ENCODE data around the gene REP15. TPM values are rescaled to one million over a fixed set of nuclear protein-coding genes. Genes with fewer than 3 reads are reported as not detected.

The REP15 gene
- total RNA-seq, 5 donors from 2014 or later (not counting 1 experiment from before 2014, with no cell fraction given) = 0.46 TPM; not detected in 4

DNA sequence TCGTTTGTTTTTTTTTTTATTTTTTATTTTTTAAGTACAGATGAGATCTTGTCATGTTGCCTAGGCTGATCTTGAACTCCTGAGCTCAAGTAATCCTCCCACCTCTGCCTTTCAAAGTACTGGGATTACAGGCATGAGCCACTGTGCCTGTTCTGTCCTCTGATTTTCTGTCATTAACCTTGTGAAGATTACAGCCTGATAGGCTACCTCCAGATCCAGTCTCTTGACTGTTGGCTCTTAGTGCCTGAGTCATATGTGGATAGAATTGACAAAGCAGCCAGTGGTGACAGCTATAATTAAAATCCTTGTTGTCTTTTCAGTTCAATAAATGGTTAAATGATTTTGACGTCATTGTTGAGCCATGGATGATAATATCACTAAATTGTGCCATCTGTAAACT is 21.3 kb upstream of the REP15 start:
- no peaks in the 10 kb centered on the region for H3K27me3 ChIP-seq (replicated peaks in 1 of 2; ENCODE audit: control insufficient read depth in 2 of 2, extremely low read depth in 1 of 2, insufficient read depth in 2 of 2, low read length in 1 of 2)
- Mint-ChIP-seq H3K27ac (no peak overlapping the region), H3K4me1 (no peaks in the 10 kb centered on the region), H3K27me3 (no peaks in the 10 kb centered on the region), H3K9me3 (no peaks in the 10 kb centered on the region), H3K4me3 (no peak overlapping the region), H3K36me3 (peaks cover 11% of the 10 kb centered on the region)
- POLR2A ChIA-PET = no interaction called here
- H3K27ac ChIP-seq (ENCODE audit: low read length) = no peak overlapping the region
- no peaks in the 10 kb centered on the region for H3K36me3 ChIP-seq (ENCODE audit: control insufficient read depth in 2 of 2, extremely low read depth in 1 of 2, insufficient read depth in 1 of 2, low read length in 1 of 2)
- ATAC-seq (replicated peaks in 1 of 4) (no peak), DNase-seq (no peak)
- no CpG with 5 or more reads among the region's 2 CpGs for WGBS (ENCODE audit: insufficient coverage)
- no peaks in the 10 kb centered on the region for H3K4me1 ChIP-seq (ENCODE audit: control insufficient read depth in 1 of 2, extremely low read depth in 1 of 2, insufficient read depth in 2 of 2, low read length in 2 of 2)
- CTCF ChIA-PET = no interaction called here
- H3K4me3 ChIP-seq (ENCODE audit: control insufficient read depth in 1 of 2, extremely low read depth in 1 of 2, low read length in 1 of 2) = no peak overlapping the region
- no peaks in the 10 kb centered on the region for H3K9me3 ChIP-seq

DNA sequence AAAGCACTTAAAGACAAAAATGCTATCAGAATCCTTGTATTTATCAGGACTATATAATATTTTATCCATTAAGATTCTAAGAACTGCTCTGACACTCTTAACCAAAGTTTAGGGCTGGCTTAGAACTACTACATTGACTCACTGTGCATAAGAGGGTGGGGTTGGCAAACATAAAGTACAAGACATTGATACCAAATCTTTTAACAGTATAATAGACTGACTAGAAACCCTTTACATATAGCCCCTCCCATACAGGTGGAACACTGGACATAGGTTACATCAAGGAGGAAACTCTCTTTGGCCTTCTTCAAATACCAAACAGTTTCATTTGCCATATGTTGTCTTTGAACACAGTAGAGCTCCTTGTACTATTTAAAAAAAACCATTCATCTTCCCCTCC is 15.6 kb upstream of the REP15 start:
- ATAC-seq (replicated peaks in 1 of 4) = no peak

DNA sequence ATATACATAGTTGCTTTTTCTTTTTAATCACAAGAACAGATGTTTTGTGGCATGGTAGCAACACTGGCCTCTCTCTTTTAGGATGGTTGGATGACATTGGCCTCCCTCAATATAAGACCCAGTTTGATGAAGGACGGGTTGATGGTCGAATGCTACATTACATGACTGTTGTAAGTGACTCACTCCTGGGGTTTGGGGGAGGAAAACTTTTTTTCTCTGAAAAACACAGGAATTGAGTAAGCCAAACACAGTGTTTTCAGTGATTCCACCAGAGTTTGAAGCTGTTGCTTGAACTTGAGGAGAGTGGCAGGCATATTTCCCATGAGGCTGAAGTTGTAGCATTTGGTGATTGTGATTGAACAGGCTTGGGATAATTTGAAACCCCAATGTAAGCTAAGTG is 13.7 kb upstream of the REP15 start:
- no peaks in the 10 kb centered on the region for H3K4me1 Mint-ChIP-seq
- H3K4me1 ChIP-seq (ENCODE audit: control insufficient read depth in 1 of 2, extremely low read depth in 1 of 2, insufficient read depth in 2 of 2, low read length in 2 of 2) = no peaks in the 10 kb centered on the region
- H3K4me3 ChIP-seq (ENCODE audit: control insufficient read depth in 1 of 2, extremely low read depth in 1 of 2, low read length in 1 of 2) = no peak overlapping the region
- H3K27ac ChIP-seq (ENCODE audit: low read length) = no peak overlapping the region
- WGBS (ENCODE audit: insufficient coverage) = no CpG with 5 or more reads among the region's 2 CpGs
- H3K4me3 Mint-ChIP-seq = no peak overlapping the region
- CTCF ChIA-PET = interaction anchor here in 1 of 2 donors (0.6 kb wide), 1 partner anchor 182 kb away, joined by 4 read pairs; no protein-coding TSS in a partner anchor
- no peaks in the 10 kb centered on the region for H3K9me3 Mint-ChIP-seq
- H3K36me3 Mint-ChIP-seq = peaks cover 9% of the 10 kb centered on the region
- H3K27me3 Mint-ChIP-seq = no peaks in the 10 kb centered on the region
- no peaks in the 10 kb centered on the region for H3K36me3 ChIP-seq (ENCODE audit: control insufficient read depth in 2 of 2, extremely low read depth in 1 of 2, insufficient read depth in 1 of 2, low read length in 1 of 2)
- ATAC-seq (replicated peaks in 1 of 4) (no peak), DNase-seq (no peak)
- H3K27me3 ChIP-seq (replicated peaks in 1 of 2; ENCODE audit: control insufficient read depth in 2 of 2, extremely low read depth in 1 of 2, insufficient read depth in 2 of 2, low read length in 1 of 2) = no peaks in the 10 kb centered on the region
- POLR2A ChIA-PET = no interaction called here
- no peak overlapping the region for H3K27ac Mint-ChIP-seq
- no peaks in the 10 kb centered on the region for H3K9me3 ChIP-seq

More for the DNA sequence above, 15.6 kb upstream of the REP15 start:
- Mint-ChIP-seq H3K4me3 (no peak overlapping the region), H3K9me3 (no peaks in the 10 kb centered on the region), H3K27me3 (no peaks in the 10 kb centered on the region), H3K27ac (no peak overlapping the region), H3K4me1 (no peaks in the 10 kb centered on the region), H3K36me3 (peaks cover 13% of the 10 kb centered on the region)
- Histone ChIP-seq H3K9me3 (no peaks in the 10 kb centered on the region), H3K27me3 (replicated peaks in 1 of 2; ENCODE audit: control insufficient read depth in 2 of 2, extremely low read depth in 1 of 2, insufficient read depth in 2 of 2, low read length in 1 of 2) (no peaks in the 10 kb centered on the region), H3K36me3 (ENCODE audit: control insufficient read depth in 2 of 2, extremely low read depth in 1 of 2, insufficient read depth in 1 of 2, low read length in 1 of 2) (no peaks in the 10 kb centered on the region), H3K27ac (ENCODE audit: low read length) (no peak overlapping the region), H3K4me3 (ENCODE audit: control insufficient read depth in 1 of 2, extremely low read depth in 1 of 2, low read length in 1 of 2) (no peak overlapping the region), H3K4me1 (ENCODE audit: control insufficient read depth in 1 of 2, extremely low read depth in 1 of 2, insufficient read depth in 2 of 2, low read length in 2 of 2) (no peaks in the 10 kb centered on the region)
- CTCF ChIA-PET = no interaction called here
- no peak for DNase-seq
- POLR2A ChIA-PET = no interaction called here

DNA sequence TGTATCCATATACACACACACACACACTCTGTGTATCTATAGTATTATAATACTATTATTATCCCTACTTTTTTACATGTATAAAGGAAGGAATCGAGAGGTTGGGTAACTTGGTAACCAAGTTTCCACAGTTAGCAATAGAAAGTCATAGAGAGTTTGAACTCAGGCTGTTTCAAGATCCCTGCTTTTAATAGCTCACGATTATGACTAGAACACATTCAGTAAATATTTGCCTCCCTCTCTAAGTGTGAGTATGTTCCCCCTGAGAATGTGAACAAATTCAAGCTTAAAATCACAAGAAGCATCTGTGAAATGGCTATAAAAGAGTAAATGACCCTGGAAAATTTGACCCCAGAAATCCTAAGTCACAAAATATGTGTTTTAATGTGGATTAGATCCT is 11.0 kb upstream of the REP15 start:
- Histone ChIP-seq H3K9me3 (no peaks in the 10 kb centered on the region), H3K4me3 (ENCODE audit: control insufficient read depth in 1 of 2, extremely low read depth in 1 of 2, low read length in 1 of 2) (no peak overlapping the region), H3K27ac (ENCODE audit: low read length) (no peak overlapping the region), H3K4me1 (ENCODE audit: control insufficient read depth in 1 of 2, extremely low read depth in 1 of 2, insufficient read depth in 2 of 2, low read length in 2 of 2) (no peaks in the 10 kb centered on the region), H3K27me3 (replicated peaks in 1 of 2; ENCODE audit: control insufficient read depth in 2 of 2, extremely low read depth in 1 of 2, insufficient read depth in 2 of 2, low read length in 1 of 2) (no peaks in the 10 kb centered on the region), H3K36me3 (ENCODE audit: control insufficient read depth in 2 of 2, extremely low read depth in 1 of 2, insufficient read depth in 1 of 2, low read length in 1 of 2) (no peaks in the 10 kb centered on the region)
- Mint-ChIP-seq H3K4me3 (no peak overlapping the region), H3K27me3 (no peaks in the 10 kb centered on the region), H3K27ac (no peak overlapping the region), H3K9me3 (no peaks in the 10 kb centered on the region), H3K36me3 (peaks cover 22% of the 10 kb centered on the region), H3K4me1 (no peaks in the 10 kb centered on the region)
- POLR2A ChIA-PET = interaction anchor here in 1 of 2 donors (0.6 kb wide), 1 partner anchor 44 kb away, joined by 3 read pairs; no protein-coding TSS in a partner anchor
- DNase-seq (no peak), ATAC-seq (replicated peaks in 1 of 4) (no peak)
- no CpG with 5 or more reads among the region's 2 CpGs for WGBS (ENCODE audit: insufficient coverage)
- CTCF ChIA-PET = no interaction called here

DNA sequence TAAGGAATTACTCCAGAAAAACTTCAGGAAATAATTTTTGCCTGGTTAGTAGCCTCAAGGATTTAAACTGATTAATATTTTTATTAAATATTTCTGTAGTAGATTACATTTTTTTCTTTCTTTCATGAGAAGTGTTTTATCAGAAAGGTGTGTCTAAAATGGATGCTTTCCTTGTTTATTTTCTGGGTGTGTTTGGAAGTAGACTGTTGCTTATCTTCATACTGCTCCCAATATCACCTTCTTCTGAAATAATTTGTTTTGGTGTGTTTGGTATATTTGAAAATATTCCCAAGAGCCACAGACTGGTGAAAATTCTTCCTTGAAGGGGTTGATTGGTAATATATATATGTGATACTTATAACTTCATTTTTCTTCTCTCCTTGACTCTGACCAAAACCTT is 10.1 kb upstream of the REP15 start:
- Mint-ChIP-seq H3K27ac (no peak overlapping the region), H3K9me3 (no peaks in the 10 kb centered on the region), H3K27me3 (no peaks in the 10 kb centered on the region), H3K4me3 (no peak overlapping the region), H3K4me1 (no peaks in the 10 kb centered on the region), H3K36me3 (peaks cover 19% of the 10 kb centered on the region)
- Histone ChIP-seq H3K27me3 (replicated peaks in 1 of 2; ENCODE audit: control insufficient read depth in 2 of 2, extremely low read depth in 1 of 2, insufficient read depth in 2 of 2, low read length in 1 of 2) (no peaks in the 10 kb centered on the region), H3K4me1 (ENCODE audit: control insufficient read depth in 1 of 2, extremely low read depth in 1 of 2, insufficient read depth in 2 of 2, low read length in 2 of 2) (no peaks in the 10 kb centered on the region), H3K36me3 (ENCODE audit: control insufficient read depth in 2 of 2, extremely low read depth in 1 of 2, insufficient read depth in 1 of 2, low read length in 1 of 2) (no peaks in the 10 kb centered on the region), H3K9me3 (no peaks in the 10 kb centered on the region), H3K27ac (ENCODE audit: low read length) (no peak overlapping the region), H3K4me3 (ENCODE audit: control insufficient read depth in 1 of 2, extremely low read depth in 1 of 2, low read length in 1 of 2) (no peak overlapping the region)
- CTCF ChIA-PET = no interaction called here
- DNase-seq (no peak), ATAC-seq (replicated peaks in 1 of 4) (no peak)
- POLR2A ChIA-PET = interaction anchor here in 1 of 2 donors (0.7 kb wide), 1 partner anchor 42 kb away, joined by 3 read pairs; no protein-coding TSS in a partner anchor

DNA sequence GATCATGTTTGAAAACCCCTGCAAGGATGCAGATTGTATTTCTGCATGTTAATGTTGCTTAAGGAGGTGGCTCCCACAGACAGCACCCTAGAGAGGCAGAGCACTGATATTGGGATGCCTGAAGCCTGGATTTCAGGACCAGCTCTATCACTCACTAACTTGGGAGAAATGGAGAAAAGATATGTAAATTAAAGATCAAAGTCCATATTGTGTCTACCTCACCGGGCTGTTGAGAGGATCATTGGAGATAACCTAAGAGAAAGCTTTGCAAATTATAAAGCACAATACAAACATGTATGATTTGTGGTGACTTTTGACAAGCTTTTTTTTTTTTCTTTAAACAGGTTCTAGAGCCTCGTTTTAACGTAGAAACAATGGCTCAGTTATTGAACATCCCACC is 7.6 kb upstream of the REP15 start:
- no peaks in the 10 kb centered on the region for H3K36me3 ChIP-seq (ENCODE audit: control insufficient read depth in 2 of 2, extremely low read depth in 1 of 2, insufficient read depth in 1 of 2, low read length in 1 of 2)
- Mint-ChIP-seq H3K9me3 (no peaks in the 10 kb centered on the region), H3K27me3 (no peaks in the 10 kb centered on the region), H3K27ac (no peak overlapping the region), H3K4me3 (no peak overlapping the region), H3K4me1 (no peaks in the 10 kb centered on the region), H3K36me3 (peaks cover 30% of the 10 kb centered on the region)
- no peak overlapping the region for H3K4me3 ChIP-seq (ENCODE audit: control insufficient read depth in 1 of 2, extremely low read depth in 1 of 2, low read length in 1 of 2)
- DNase-seq (no peak), ATAC-seq (replicated peaks in 1 of 4) (no peak)
- ChIA-PET POLR2A (no interaction called here), CTCF (interaction anchor here in 1 of 2 donors (0.7 kb wide), 1 partner anchor 20 kb away, joined by 6 read pairs; no protein-coding TSS in a partner anchor)
- no peaks in the 10 kb centered on the region for H3K9me3 ChIP-seq
- 90% methylated on average over 2 of the region's 3 CpGs for WGBS (ENCODE audit: insufficient coverage)
- no peak overlapping the region for H3K27ac ChIP-seq (ENCODE audit: low read length)
- H3K27me3 ChIP-seq (replicated peaks in 1 of 2; ENCODE audit: control insufficient read depth in 2 of 2, extremely low read depth in 1 of 2, insufficient read depth in 2 of 2, low read length in 1 of 2) = no peaks in the 10 kb centered on the region
- H3K4me1 ChIP-seq (ENCODE audit: control insufficient read depth in 1 of 2, extremely low read depth in 1 of 2, insufficient read depth in 2 of 2, low read length in 2 of 2) = no peaks in the 10 kb centered on the region

DNA sequence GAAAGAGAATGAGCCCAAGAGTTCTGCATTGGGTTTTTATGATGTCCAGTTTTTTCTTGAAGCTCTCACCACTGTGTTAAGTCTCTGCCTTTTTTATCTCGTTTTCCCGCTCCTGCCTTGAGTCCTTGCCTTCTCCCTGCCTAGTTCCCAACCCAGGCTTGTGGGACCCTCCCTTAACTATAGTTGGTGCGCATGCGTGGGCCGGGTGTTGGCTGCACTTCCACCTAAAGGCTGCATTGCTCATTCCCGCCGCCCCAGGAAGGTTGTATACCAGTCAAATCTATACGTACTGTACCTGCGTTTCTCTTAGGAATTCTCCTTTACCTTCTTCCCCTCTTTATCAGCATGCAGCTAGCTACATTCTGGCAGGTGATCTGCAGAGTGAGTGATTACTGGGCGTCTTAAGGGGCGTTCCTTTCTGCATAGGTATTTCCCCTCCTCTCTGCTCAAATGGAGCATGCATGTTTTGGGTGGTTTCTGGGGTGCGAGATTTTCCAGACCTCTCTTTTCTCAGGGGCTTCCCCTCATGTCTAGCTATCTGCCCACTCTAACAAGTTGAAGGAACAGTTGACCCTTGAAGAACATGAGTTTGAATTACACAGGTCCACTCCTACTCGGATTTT is 6.6 kb upstream of the REP15 start:
- no peaks in the 10 kb centered on the region for H3K27me3 ChIP-seq (replicated peaks in 1 of 2; ENCODE audit: control insufficient read depth in 2 of 2, extremely low read depth in 1 of 2, insufficient read depth in 2 of 2, low read length in 1 of 2)
- H3K36me3 Mint-ChIP-seq = peaks cover 30% of the 10 kb centered on the region
- no peaks in the 10 kb centered on the region for H3K4me1 ChIP-seq (ENCODE audit: control insufficient read depth in 1 of 2, extremely low read depth in 1 of 2, insufficient read depth in 2 of 2, low read length in 2 of 2)
- H3K27ac ChIP-seq (ENCODE audit: low read length) = no peak overlapping the region
- no peaks in the 10 kb centered on the region for H3K36me3 ChIP-seq (ENCODE audit: control insufficient read depth in 2 of 2, extremely low read depth in 1 of 2, insufficient read depth in 1 of 2, low read length in 1 of 2)
- ChIA-PET CTCF (interaction anchor here in 1 of 2 donors (0.7 kb wide), 1 partner anchor 53 kb away, joined by 4 read pairs; no protein-coding TSS in a partner anchor), POLR2A (no interaction called here)
- no peaks in the 10 kb centered on the region for H3K27me3 Mint-ChIP-seq
- WGBS (ENCODE audit: insufficient coverage) = 94% methylated on average over 8 of the region's 13 CpGs
- H3K4me3 ChIP-seq (ENCODE audit: control insufficient read depth in 1 of 2, extremely low read depth in 1 of 2, low read length in 1 of 2) = no peak overlapping the region
- no peaks in the 10 kb centered on the region for H3K9me3 Mint-ChIP-seq
- no peaks in the 10 kb centered on the region for H3K4me1 Mint-ChIP-seq
- ATAC-seq (replicated peaks in 1 of 4) (no peak), DNase-seq (no peak)
- no peak overlapping the region for H3K27ac Mint-ChIP-seq
- no peaks in the 10 kb centered on the region for H3K9me3 ChIP-seq
- no peak overlapping the region for H3K4me3 Mint-ChIP-seq

Data from T-cell (primary cell).